HL-60 (cell line): Measurements from ENCODE around the gene SFTPA1.
"Not testable (repeated sequence)": the region's sequence is repeated elsewhere in the genome, so short reads cannot be mapped to it uniquely, and the experiment has no call there.

Experiments used
- DNase-seq, 2 experiments: peaks; one replicate each; pipeline ENCODE4 v3.0.0-alpha.2; 2010 to 2020; ENCODE audit warnings: low read depth in 1 of 2, low spot score in 1 of 2
- H3K27ac ChIP-seq: fragments of 250-450 bp; sonication (Bioruptor Pico); replicated peaks from 2 replicates; pipeline ENCODE4 v1.5.1; 2020; ENCODE audit warnings: mild to moderate bottlenecking, moderate library complexity
- H3K27me3 ChIP-seq: fragments of 250-450 bp; sonication (Bioruptor Pico); 2 replicates; pipeline ENCODE4 v1.5.1; 2021; ENCODE audit warnings: mild to moderate bottlenecking, moderate library complexity; ENCODE audit not compliant: insufficient read depth, poor library complexity, severe bottlenecking
- H3K4me3 ChIP-seq: replicated peaks from 2 replicates; pipeline ENCODE4 v1.5.1; 2011; ENCODE audit warnings: mild to moderate bottlenecking, control low read depth, low read length; ENCODE audit not compliant: insufficient read depth
- CTCF ChIP-seq: IDR thresholded peaks from one replicate; pipeline ENCODE4 v1.5.1; 2011; ENCODE audit warnings: low read length, control low read depth, inconsistent platforms; ENCODE audit not compliant: insufficient read depth
- GABPA ChIP-seq: IDR thresholded peaks from 2 replicates; pipeline ENCODE4 v1.6.1; 2012; ENCODE audit warnings: low read depth
- POLR2AphosphoS5 ChIP-seq: IDR thresholded peaks from 2 replicates; pipeline ENCODE4 v1.6.1; 2012; ENCODE audit warnings: low read depth
- REST ChIP-seq: IDR thresholded peaks from 2 replicates; pipeline ENCODE4 v1.6.1; 2012; ENCODE audit warnings: low read depth; ENCODE audit not compliant: insufficient replicate concordance
- SPI1 ChIP-seq: IDR thresholded peaks from 2 replicates; pipeline ENCODE4 v1.6.1; 2012; ENCODE audit warnings: low read depth, mild to moderate bottlenecking, borderline replicate concordance

SFTPA1 gene

GRCh38 chr10:79595510-79595909 lies 15.2 kb upstream of the SFTPA1 start:
- Histone ChIP-seq H3K27me3 (no peaks in the 10 kb centered on the region), H3K27ac (no peak overlapping the region), H3K4me3 (no peak overlapping the region)
- TF ChIP-seq SPI1 = no peak
- no peak for DNase-seq

- not testable (repeated sequence) for H3K27me3 ChIP-seq, H3K27ac ChIP-seq, DNase-seq, H3K4me3 ChIP-seq
These were observed 11.1 kb upstream of the SFTPA1 start for GRCh38 chr10:79599644-79600043.

GRCh38 chr10:79601939-79602338 lies 8.8 kb upstream of the SFTPA1 start:
- TF ChIP-seq GABPA = no peak
- TF ChIP-seq POLR2AphosphoS5 = no peak
- TF ChIP-seq SPI1 = no peak
- no peak for TF ChIP-seq CTCF
- TF ChIP-seq REST = no peak
- H3K27ac ChIP-seq = no peak overlapping the region
- no peak for DNase-seq
- no peak overlapping the region for H3K4me3 ChIP-seq
- H3K27me3 ChIP-seq = no peaks in the 10 kb centered on the region

- DNase-seq = no peak
- no peak overlapping the region for H3K27ac ChIP-seq
- no peak for TF ChIP-seq GABPA
- no peak for TF ChIP-seq SPI1
- no peak for TF ChIP-seq CTCF
- no peak for TF ChIP-seq POLR2AphosphoS5
- no peak for TF ChIP-seq REST
- no peak overlapping the region for H3K4me3 ChIP-seq
- H3K27me3 ChIP-seq = no peaks in the 10 kb centered on the region
These were observed 7.8 kb upstream of the SFTPA1 start for GRCh38 chr10:79602953-79603352.

GRCh38 chr10:79604294-79604693 lies 6.4 kb upstream of the SFTPA1 start:
- Histone ChIP-seq H3K27ac (no peak overlapping the region), H3K27me3 (no peaks in the 10 kb centered on the region), H3K4me3 (no peak overlapping the region)
- no peak for DNase-seq
- TF ChIP-seq POLR2AphosphoS5 (no peak), CTCF (no peak), SPI1 (no peak), GABPA (no peak), REST (no peak)
